ENCODE results near the gene GLP1R.
A peak's percentile ranks its signal among the peaks of the same experiment; 100 is the strongest.

Gene GLP1R

DNA sequence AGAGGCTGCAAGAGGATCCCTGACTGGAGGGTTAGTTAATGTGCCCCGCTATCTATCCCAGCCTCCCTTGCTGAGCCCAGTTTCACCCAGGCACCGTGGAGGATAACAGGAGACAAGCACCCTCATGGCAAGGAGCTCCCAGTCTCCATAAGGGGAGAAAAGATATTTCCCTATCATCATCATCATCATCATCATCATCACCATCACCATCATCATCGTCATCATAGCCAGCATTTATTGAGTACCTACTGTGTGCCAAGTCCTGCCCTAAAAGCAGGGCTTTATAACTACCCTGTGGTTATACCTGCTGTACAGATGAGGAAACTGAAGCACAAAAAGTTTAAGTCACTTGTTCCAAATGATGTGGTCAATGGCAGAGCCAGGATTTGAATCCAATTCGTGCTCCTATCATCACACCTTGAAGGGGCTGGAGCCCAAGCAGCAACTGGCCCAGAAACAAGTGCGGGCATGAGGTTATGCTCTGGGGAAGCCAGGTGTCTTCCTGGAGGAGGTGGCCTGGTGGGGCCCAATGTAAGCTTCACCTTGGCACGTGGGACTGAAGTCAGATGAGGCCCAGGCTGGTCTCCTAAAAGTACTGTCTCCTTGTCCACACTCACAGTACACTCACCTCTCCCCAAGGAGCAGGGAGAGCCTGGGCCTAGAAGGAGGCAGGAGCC, 10.0 kb downstream of the GLP1R start:
- H3K27ac ChIP-seq, result peak overlapping the region; percentile 14; the same call in 1 of the 2 replicates
- TF ChIP-seq, protein P1, sequence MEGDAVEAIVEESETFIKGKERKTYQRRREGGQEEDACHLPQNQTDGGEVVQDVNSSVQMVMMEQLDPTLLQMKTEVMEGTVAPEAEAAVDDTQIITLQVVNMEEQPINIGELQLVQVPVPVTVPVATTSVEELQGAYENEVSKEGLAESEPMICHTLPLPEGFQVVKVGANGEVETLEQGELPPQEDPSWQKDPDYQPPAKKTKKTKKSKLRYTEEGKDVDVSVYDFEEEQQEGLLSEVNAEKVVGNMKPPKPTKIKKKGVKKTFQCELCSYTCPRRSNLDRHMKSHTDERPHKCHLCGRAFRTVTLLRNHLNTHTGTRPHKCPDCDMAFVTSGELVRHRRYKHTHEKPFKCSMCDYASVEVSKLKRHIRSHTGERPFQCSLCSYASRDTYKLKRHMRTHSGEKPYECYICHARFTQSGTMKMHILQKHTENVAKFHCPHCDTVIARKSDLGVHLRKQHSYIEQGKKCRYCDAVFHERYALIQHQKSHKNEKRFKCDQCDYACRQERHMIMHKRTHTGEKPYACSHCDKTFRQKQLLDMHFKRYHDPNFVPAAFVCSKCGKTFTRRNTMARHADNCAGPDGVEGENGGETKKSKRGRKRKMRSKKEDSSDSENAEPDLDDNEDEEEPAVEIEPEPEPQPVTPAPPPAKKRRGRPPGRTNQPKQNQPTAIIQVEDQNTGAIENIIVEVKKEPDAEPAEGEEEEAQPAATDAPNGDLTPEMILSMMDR (conservative IDR thresholded peaks at IDR 0.05), result no peak

DNA sequence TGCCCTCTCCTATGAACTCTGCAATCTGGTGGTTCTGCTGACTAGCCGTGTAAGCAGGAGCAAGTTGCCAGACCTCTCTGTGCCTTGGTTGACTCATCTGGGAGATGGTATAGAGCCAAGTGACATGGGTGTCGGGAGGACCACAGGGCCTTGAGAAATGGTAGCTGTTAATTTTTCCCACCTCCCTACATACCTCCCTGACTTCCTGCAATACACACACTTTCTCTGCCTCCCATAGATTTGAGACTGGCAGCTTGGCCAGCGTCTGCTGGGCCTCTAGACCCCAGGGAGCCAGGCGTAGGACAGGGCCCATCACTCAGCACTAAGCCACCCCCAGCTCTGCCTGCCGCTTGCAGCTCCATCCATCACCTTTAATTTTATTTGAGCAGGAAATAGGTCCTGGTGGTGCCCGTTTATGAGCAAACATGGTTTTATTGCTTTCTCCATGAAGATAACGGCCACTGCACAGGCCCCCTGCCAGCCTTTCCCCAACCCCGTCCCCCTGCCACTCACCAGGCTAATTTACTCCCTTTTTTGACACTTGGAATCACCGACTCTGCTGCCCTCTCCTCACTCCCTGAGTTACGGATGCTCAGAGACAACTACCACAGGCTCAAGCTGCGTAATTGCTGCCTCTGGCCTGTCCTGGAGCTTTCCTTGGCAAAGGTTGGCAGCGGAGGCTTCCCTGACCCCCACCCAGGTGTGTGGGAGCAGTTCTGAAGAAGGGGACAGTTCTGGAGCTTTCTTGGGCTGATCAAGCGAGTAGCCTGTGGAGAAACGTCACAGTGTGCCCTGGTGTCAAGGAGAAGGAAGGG, 11.1 kb downstream of the GLP1R start:
- peak overlapping the region; percentile 14; the same call in 1 of the 2 replicates for H3K27ac ChIP-seq

DNA sequence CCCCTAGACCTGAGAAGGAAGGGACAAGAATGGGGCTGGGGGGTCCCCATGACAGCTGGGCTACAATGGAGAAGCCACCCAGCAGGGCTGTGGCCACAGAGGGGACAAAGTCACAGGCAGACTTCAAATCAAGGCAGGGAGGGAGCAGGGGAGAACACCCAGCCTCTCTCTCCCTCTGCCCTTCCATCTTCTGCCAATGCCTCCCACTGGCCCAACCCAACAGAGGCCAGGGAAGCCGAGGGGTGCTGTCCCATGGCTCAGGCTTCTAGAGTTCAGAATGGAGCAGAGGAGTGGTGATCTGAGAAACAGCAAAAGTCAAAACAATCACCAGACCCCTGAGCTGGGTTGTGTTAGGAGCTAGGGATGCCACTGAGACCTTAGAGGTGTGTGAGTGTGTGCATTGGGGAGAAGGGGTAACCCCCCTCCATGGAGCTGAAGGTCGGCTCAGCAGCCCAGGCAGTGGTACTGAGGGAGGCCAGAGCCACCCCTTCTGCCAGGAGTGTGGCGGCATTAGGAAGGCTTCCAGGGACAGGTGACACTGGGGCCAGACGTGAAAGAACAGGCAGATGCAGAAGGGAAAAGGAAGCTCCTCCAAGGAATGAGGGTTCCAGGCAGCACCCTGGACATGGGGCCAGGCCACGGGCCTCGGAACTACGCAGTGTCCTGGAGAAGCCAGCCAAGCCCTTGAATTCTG, 12.0 kb downstream of the GLP1R start:
- TF ChIP-seq, protein P1 (conservative IDR thresholded peaks at IDR 0.05), result no peak
- H3K27ac ChIP-seq, result peak overlapping the region; percentile 7; the same call in 1 of the 2 replicates

More for the DNA sequence above, 11.1 kb downstream of the GLP1R start:
- TF ChIP-seq, protein P1 (conservative IDR thresholded peaks at IDR 0.05), result no peak

DNA sequence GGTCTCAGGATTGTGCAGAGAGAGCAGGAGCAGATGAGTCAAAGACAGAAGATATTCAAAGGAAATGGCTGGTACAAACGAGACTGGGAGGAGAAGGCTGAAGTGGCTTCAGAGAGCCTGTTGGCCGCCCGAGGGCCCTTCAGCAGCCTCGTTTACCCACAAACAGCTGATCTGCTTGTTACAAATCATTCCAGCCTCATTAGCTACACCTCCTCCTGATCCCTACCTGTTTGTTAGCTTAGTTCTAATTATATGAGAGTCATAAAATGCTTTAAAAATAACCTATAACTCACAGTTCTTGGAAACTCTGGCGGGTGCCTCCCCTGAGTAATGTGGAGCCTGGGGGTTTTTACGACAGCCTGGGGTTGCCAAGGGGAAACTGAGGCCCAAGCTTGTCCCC, 12.6 kb downstream of the GLP1R start:
- TF ChIP-seq, protein P1 (conservative IDR thresholded peaks at IDR 0.05), result no peak
- peak overlapping the region; percentile 7; the same call in 1 of the 2 replicates for H3K27ac ChIP-seq

DNA sequence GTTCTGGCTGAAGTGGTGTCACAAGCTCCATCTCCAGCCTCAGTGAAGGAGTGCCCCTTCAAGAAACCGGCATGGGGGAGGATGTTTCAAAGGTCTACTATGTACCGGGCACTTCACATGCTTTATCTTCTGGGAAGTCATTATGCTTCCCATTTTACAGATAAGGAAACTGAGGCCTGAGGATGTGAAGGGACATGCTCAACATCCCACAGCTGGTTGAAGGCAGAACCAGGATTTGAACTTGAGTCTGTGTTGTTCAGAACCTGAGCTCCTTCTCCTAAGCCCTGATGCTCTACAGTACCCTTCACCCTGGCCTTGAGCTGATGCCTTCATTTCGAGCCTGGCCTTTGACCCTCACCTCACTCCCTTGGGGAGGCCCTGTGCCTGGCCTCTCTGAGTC, 13.0 kb downstream of the GLP1R start:
- no peak overlapping the region for H3K27ac ChIP-seq
- TF ChIP-seq, protein P1 (conservative IDR thresholded peaks at IDR 0.05), result no peak

DNA sequence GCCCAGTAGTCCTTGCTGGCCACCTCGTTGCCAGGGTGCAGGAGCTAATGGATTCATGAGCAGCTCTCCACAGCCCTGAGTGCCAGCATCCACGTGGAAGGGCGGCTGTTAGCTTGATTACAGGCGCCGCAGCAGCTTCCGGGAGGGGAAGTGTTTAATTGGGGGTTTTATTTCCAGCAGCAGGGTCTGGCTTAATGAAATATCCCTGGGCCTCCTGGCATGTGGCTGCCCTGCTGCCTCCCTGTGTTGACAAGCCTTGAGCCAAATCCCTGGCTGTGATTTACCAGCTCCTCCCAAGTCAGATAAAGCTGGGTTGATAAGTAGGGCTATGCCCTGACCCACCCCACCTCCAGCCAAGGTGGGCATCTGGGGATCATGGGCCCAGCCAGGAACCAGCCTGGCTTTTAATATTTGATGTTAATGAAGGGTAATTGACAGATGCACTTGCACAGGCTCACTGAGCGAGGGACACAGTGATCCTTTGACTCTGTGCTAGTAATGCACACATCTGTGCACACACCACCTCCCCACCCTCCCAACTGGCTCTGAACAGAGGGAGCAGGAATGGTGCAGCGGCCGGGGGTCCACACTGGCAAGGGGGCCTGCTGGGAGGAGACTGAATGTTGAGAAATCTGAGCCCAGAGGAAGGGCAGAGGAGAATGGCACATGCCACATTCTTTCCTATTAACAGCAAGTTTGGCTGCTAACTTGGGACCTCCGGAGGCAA, 13.6 kb downstream of the GLP1R start:
- TF ChIP-seq, protein P1 (conservative IDR thresholded peaks at IDR 0.05), result no peak
- H3K27ac ChIP-seq, result no peak overlapping the region

Data from VCaP (cell line).